ENCODE data around the gene IARS2. TPM values are rescaled to one million over a fixed set of nuclear protein-coding genes. Genes with fewer than 3 reads are reported as not detected.

IARS2 gene
- total RNA-seq (2022) (95.5 and 104 TPM in 2 replicates), Bru-seq, nascent RNA (percentile 81 among the genes with signal in this experiment), BruChase-seq, experiment 1, labeled RNA remaining after a 6-hour chase (percentile 91 among the genes with signal in this experiment), BruChase-seq, experiment 2, labeled RNA remaining after a 2-hour chase (percentile 80 among the genes with signal in this experiment)
- long read RNA-seq, transcript IARS2-201 (23 exons, 3,560 nt), result major isoform, 94 of 127 reads
- long read RNA-seq, partial matches to known transcripts, result 30 of 127 reads
- long read RNA-seq, other reads (novel, unspliced or antisense), result 3 of 127 reads

DNA sequence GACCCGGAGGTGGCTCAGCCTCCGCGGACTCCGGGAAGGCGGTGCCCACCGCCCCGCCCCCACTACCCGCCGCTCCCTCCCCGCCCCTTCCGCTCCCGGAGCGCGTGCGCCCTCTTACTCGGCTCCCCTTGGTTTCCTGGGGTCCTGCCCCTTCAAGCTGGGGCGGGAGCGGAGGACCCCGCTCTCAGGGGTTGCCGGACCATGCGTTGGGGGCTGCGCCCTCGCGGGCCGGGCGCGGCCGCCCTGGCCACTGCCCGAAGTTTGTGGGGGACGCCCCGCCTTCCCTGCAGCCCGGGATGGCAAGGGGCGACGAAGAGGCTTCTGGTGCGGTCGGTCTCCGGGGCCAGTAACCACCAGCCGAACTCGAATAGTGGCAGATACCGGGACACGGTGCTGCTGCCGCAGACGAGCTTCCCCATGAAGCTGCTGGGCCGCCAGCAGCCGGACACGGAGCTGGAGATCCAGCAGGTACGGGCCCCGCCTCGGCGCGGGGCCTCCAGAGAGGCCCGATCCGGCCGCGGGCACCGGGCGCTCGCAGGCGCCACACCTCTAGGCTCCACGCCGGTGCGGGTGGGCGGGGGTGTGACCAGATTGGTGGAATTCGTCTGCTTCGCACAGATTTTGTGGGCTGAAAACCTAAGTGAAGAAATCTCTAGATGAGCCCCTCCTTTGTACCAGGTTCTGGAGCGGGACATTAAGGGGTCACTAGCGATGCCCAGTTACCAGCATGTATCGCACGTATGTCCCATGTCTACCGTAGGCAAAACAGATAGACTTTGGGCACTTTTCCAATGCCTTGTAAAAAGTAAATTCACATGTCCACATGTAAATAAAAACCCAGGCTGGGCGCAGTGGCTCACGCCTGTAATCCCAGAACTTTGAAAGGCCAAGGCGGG lies at the start of gene IARS2:
Gene IARS2, plus strand, starts transcription at position 117 of the 896 bp plus-strand sequence. Its CDS starts 85 bp downstream, at position 202.
- Mint-ChIP-seq H3K27ac (ENCODE audit: unreplicated experiment) (no peak within 1 kb of the TSS), H3K36me3 (ENCODE audit: insufficient read depth, unreplicated experiment) (peaks cover 67% of the 10 kb centered on the region), H3K9me3 (ENCODE audit: low read depth, unreplicated experiment) (no peaks in the 10 kb centered on the region), H3K4me1 (ENCODE audit: low read depth, unreplicated experiment) (peaks cover 13% of the 10 kb centered on the region), H3K27me3 (ENCODE audit: unreplicated experiment) (no peaks in the 10 kb centered on the region), H3K4me3 (ENCODE audit: low read depth, unreplicated experiment) (peak within 1 kb of the TSS; percentile 81)
- no TSS peak for BruUV-seq (replicated peaks)
- intact Hi-C loops (cut with micrococcal nuclease; ENCODE audit: unreplicated experiment), result no loop called here
- CTCF ChIA-PET, result interaction anchor here (0.6 kb wide), 1 partner anchor 1897 kb away, joined by 4 read pairs; no protein-coding TSS in a partner anchor
- TF ChIP-seq CTCF (IDR thresholded peaks at IDR 0.05; ENCODE audit: unreplicated experiment), result no peak
- DNase-seq, result peak; percentile 97

DNA sequence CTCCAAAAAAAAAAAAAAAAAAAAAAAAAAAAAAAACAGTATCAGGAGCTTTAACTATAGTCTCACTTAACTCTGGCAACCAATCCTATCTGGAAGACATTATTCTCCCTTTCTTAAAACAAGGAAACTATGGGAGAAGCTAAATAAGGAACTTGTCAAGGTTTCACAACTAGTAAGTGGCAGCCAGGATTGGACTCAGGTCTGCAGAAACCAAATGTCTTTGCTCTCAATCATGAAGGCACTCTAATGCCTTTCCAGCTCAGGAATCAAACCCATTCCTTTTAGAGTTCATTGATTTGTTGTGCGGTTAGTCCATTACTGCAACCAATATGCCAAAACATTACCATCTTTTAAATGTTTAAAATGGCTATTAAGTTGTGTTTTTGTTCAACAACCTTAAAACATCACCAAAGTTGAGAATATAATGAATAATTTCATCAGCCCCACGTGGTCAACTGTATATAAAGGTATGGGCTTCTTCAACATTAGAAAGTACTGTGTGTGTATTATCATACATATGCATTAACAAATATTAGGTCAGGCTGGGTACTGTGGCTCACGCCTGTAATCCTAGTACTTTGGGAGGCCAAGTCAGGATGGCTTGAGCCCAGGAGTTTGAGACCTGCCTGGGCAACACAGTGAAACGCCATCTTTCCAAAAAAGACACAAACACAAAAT lies 49.1 kb upstream of the IARS2 start:
- CTCF ChIA-PET, result no interaction called here
- H3K9me3 Mint-ChIP-seq (ENCODE audit: low read depth, unreplicated experiment), result no peaks in the 10 kb centered on the region
- no peak for TF ChIP-seq CTCF (IDR thresholded peaks at IDR 0.05; ENCODE audit: unreplicated experiment)
- peaks cover 62% of the 10 kb centered on the region for H3K36me3 Mint-ChIP-seq (ENCODE audit: insufficient read depth, unreplicated experiment)
- no peak for DNase-seq
- H3K27ac Mint-ChIP-seq (ENCODE audit: unreplicated experiment), result peak overlapping the region; percentile 99
- H3K4me3 Mint-ChIP-seq (ENCODE audit: low read depth, unreplicated experiment), result peak overlapping the region; percentile 97
- H3K27me3 Mint-ChIP-seq (ENCODE audit: unreplicated experiment), result no peaks in the 10 kb centered on the region
- peaks cover 10% of the 10 kb centered on the region for H3K4me1 Mint-ChIP-seq (ENCODE audit: low read depth, unreplicated experiment)
- intact Hi-C loops (cut with micrococcal nuclease; ENCODE audit: unreplicated experiment), result loop anchor here (5.0 kb wide), 1 partner anchor 442 kb away; no protein-coding TSS in a partner anchor
- no TSS peak for BruUV-seq (replicated peaks)

- DNase-seq, result peak; percentile 9
- no peak for TF ChIP-seq CTCF (IDR thresholded peaks at IDR 0.05; ENCODE audit: unreplicated experiment)
- Mint-ChIP-seq H3K27me3 (ENCODE audit: unreplicated experiment) (no peaks in the 10 kb centered on the region), H3K4me1 (ENCODE audit: low read depth, unreplicated experiment) (peaks cover 10% of the 10 kb centered on the region), H3K36me3 (ENCODE audit: insufficient read depth, unreplicated experiment) (peaks cover 55% of the 10 kb centered on the region), H3K9me3 (ENCODE audit: low read depth, unreplicated experiment) (no peaks in the 10 kb centered on the region), H3K4me3 (ENCODE audit: low read depth, unreplicated experiment) (peak overlapping the region; percentile 97), H3K27ac (ENCODE audit: unreplicated experiment) (peak overlapping the region; percentile 99)
- no TSS peak for BruUV-seq (replicated peaks)
- intact Hi-C loops (cut with micrococcal nuclease; ENCODE audit: unreplicated experiment), result loop anchor here (5.0 kb wide), 1 partner anchor 442 kb away; no protein-coding TSS in a partner anchor
- CTCF ChIA-PET, result interaction anchor here (0.6 to 0.7 kb wide), 3 partner anchors 11 to 254 kb away, joined by 3 to 4 read pairs (median 3); no protein-coding TSS in a partner anchor
Observed at GRCh38 chr1:220045356-220046051, 48.4 kb upstream of the IARS2 start.
